SK-N-DZ (cell line): Measurements from ENCODE around the gene NPFF.

Experiments
- DNase-seq: peaks from one replicate; pipeline ENCODE4 v3.0.0-alpha.2; 2015; ENCODE audit warnings: low spot score

The NPFF gene

GRCh38 chr12:53514628-53515290, 7.5 kb upstream of the NPFF start:
- DNase-seq, result no peak

GRCh38 chr12:53513712-53514410, 6.6 kb upstream of the NPFF start:
- DNase-seq, result no peak

GRCh38 chr12:53510181-53510812, 3.0 kb upstream of the NPFF start:
- no peak for DNase-seq

GRCh38 chr12:53508534-53509170, 1.4 kb upstream of the NPFF start:
- peak; percentile 81 for DNase-seq

- no peak for DNase-seq
Observed at GRCh38 chr12:53507603-53507885, 260 bp upstream of the NPFF start.

GRCh38 chr12:53506450-53506785, 866 bp downstream of the NPFF start:
- no peak for DNase-seq

GRCh38 chr12:53505555-53506449, 1.5 kb downstream of the NPFF start:
- DNase-seq, result no peak

GRCh38 chr12:53505086-53505485, 2.2 kb downstream of the NPFF start:
- DNase-seq, result no peak

GRCh38 chr12:53504004-53504920, 3.0 kb downstream of the NPFF start:
- DNase-seq, result no peak

GRCh38 chr12:53502983-53503728, 4.1 kb downstream of the NPFF start:
- DNase-seq, result no peak

GRCh38 chr12:53502331-53502730, 5.0 kb downstream of the NPFF start:
- no peak for DNase-seq

GRCh38 chr12:53501615-53502181, 5.6 kb downstream of the NPFF start:
- DNase-seq, result no peak

GRCh38 chr12:53500776-53501614, 6.3 kb downstream of the NPFF start, which contains the start of gene TARBP2:
Gene TARBP2, plus strand, starts transcription at chr12:53501283. Its CDS starts 126 bp downstream, at chr12:53501409.
- DNase-seq, result peak; percentile 99

GRCh38 chr12:53500142-53500775, 7.0 kb downstream of the NPFF start:
- DNase-seq, result no peak

- peak; percentile 71 for DNase-seq
Observed at GRCh38 chr12:53499266-53500141, 7.8 kb downstream of the NPFF start, which contains the start of gene MAP3K12. Gene MAP3K12, minus strand, starts transcription at chr12:53499458. Its CDS starts 12,067 bp downstream, at chr12:53487391.

- DNase-seq, result no peak
Observed at GRCh38 chr12:53498235-53498630, 9.1 kb downstream of the NPFF start.

- DNase-seq, result no peak
Observed at GRCh38 chr12:53497461-53497860, 9.8 kb downstream of the NPFF start.
